A549 (cell line): ENCODE results near the gene FTCD. TPM values are rescaled to one million over a fixed set of nuclear protein-coding genes. Genes with fewer than 3 reads are reported as not detected.

ENCODE experiments used
- ATAC-seq, 2 experiments: fragments of 200-7000 bp in 1 of 2; fragments of >200 bp in 1 of 2; cut with Nextera tagmentation in 1 of 2; cut with Tn5 transposase in 1 of 2; 3 replicates each; pipeline versions ENCODE4 v1.8.0 to v1.9.1; 2018 to 2020; ENCODE audit warnings: mild to moderate bottlenecking in 1 of 2, moderate library complexity in 1 of 2
- CTCF ChIA-PET: fragments of 300-600 bp; sonication (Branson Sonifier 250); formaldehyde crosslinking; extraction: SDS; loops from one replicate; lab custom pipeline; 2021; ENCODE audit warnings: antibody characterized with exemption, inconsistent platforms; lab: Yijun Ruan, JAX
- POLR2A ChIA-PET: fragments of 350-600 bp; formaldehyde crosslinking; extraction: SDS; loops from one replicate; lab custom pipeline; 2021; ENCODE audit warnings: antibody characterized with exemption, inconsistent platforms; lab: Yijun Ruan, JAX
- DNase-seq, 2 experiments: peaks; one replicate each; pipeline versions ENCODE4 v3.0.0 to v3.0.0-alpha.2; 2011 to 2016; ENCODE audit warnings: low read depth in 1 of 2, low spot score in 1 of 2
- FAIRE-seq: peaks from 2 replicates; lab custom pipeline; 2011; peaks lifted over from hg19 to GRCh38; lab: Jason Lieb, UNC
- H3K27ac ChIP-seq, 2 experiments: fragments of >200 bp; sonication (Bioruptor Twin); formaldehyde crosslinking; 3 replicates each; pipeline ENCODE4 v1.5.1; 2016 to 2017
- H3K4me1 ChIP-seq: fragments of >200 bp; sonication (Bioruptor Twin); formaldehyde crosslinking; 3 replicates; pipeline ENCODE4 v1.6.1; 2016
- H3K4me2 ChIP-seq: fragments of >200 bp; sonication (Bioruptor Twin); formaldehyde crosslinking; 3 replicates; pipeline ENCODE4 v1.6.1; 2016
- H3K4me3 ChIP-seq: fragments of >200 bp; sonication (Bioruptor Twin); formaldehyde crosslinking; 3 replicates; pipeline ENCODE4 v1.5.1; 2016
- H3K9me3 ChIP-seq: fragments of >200 bp; sonication (Bioruptor Twin); formaldehyde crosslinking; 3 replicates; pipeline ENCODE4 v1.6.1; 2016
- CHD2 ChIP-seq: fragments of 150-350 bp; IDR thresholded peaks from 2 replicates; pipeline ENCODE4 v1.6.1; 2014; ENCODE audit warnings: low read length; ENCODE audit not compliant: partially characterized antibody
- ELK1 ChIP-seq: fragments of 150-350 bp; IDR thresholded peaks from 2 replicates; pipeline ENCODE4 v1.6.1; 2014; ENCODE audit warnings: low read depth, mild to moderate bottlenecking, low read length
- EP300 ChIP-seq, 2 experiments: fragments of >200 bp; sonication (Bioruptor Twin); formaldehyde crosslinking; IDR thresholded peaks; 2 replicates in 1 of 2; 3 replicates in 1 of 2; pipeline ENCODE4 v1.6.1; 2016 to 2017
- HEYL ChIP-seq: fragments of 250-450 bp; sonication (Bioruptor Pico); IDR thresholded peaks from 2 replicates; pipeline ENCODE4 v1.8.0; 2021; ENCODE audit warnings: mild to moderate bottlenecking, moderate library complexity
- HOXB5 ChIP-seq: fragments of 250-450 bp; sonication (Bioruptor Pico); IDR thresholded peaks from 2 replicates; pipeline ENCODE4 v1.5.0; 2020; ENCODE audit warnings: mild to moderate bottlenecking, moderate library complexity
- JUN ChIP-seq, 2 experiments: fragments of >200 bp; sonication (Bioruptor Twin); formaldehyde crosslinking; IDR thresholded peaks; 2 replicates in 1 of 2; 3 replicates in 1 of 2; pipeline ENCODE4 v1.6.1; 2016 to 2017
- KDM1A ChIP-seq: fragments of 200-600 bp; sonication (generic); IDR thresholded peaks from 2 replicates; pipeline ENCODE4 v1.6.1; 2016; ENCODE audit warnings: low read depth, mild to moderate bottlenecking
- MAFK ChIP-seq: fragments of 450-650 bp; IDR thresholded peaks from 2 replicates; pipeline ENCODE4 v1.6.1; 2014; ENCODE audit not compliant: partially characterized antibody
- MAX ChIP-seq: IDR thresholded peaks from 2 replicates; pipeline ENCODE4 v1.6.1; 2012
- MAZ ChIP-seq: fragments of 150-350 bp; IDR thresholded peaks from 2 replicates; pipeline ENCODE4 v1.6.1; 2014; ENCODE audit warnings: antibody characterized with exemption, low read depth, low read length, borderline replicate concordance
- NPAS2 ChIP-seq: fragments of 250-450 bp; sonication (Bioruptor Pico); IDR thresholded peaks from 2 replicates; pipeline ENCODE4 v1.8.0; 2022; ENCODE audit warnings: mild to moderate bottlenecking, moderate library complexity, borderline replicate concordance
- NR3C1 ChIP-seq: fragments of >200 bp; sonication (Bioruptor Twin); formaldehyde crosslinking; IDR thresholded peaks from 3 replicates; pipeline ENCODE4 v1.6.1; 2017
- RARB ChIP-seq: fragments of 250-450 bp; sonication (Bioruptor Pico); IDR thresholded peaks from 2 replicates; pipeline ENCODE4 v1.8.0; 2021; ENCODE audit warnings: mild to moderate bottlenecking, moderate library complexity
- REST ChIP-seq: fragments of 200-600 bp; sonication (generic); IDR thresholded peaks from 2 replicates; pipeline ENCODE4 v1.6.1; 2016; ENCODE audit warnings: antibody characterized with exemption, mild to moderate bottlenecking, moderate library complexity
- RFX5 ChIP-seq: fragments of 450-650 bp; IDR thresholded peaks from 2 replicates; pipeline ENCODE4 v1.7.1; 2014; ENCODE audit warnings: antibody characterized with exemption, mild to moderate bottlenecking, moderate library complexity
- RNF2 ChIP-seq: fragments of 200-600 bp; sonication (generic); IDR thresholded peaks from 2 replicates; pipeline ENCODE4 v1.6.1; 2016; ENCODE audit warnings: low read depth, mild to moderate bottlenecking, antibody characterized with exemption, moderate library complexity, borderline replicate concordance
- TFCP2L1 ChIP-seq: fragments of 250-450 bp; sonication (Bioruptor Pico); IDR thresholded peaks from 2 replicates; pipeline ENCODE4 v1.5.0; 2021; ENCODE audit warnings: mild to moderate bottlenecking
- TP53 ChIP-seq: fragments of 250-450 bp; sonication (Bioruptor Pico); IDR thresholded peaks from 2 replicates; pipeline ENCODE4 v1.5.0; 2021; ENCODE audit warnings: mild to moderate bottlenecking, moderate library complexity
- USF2 ChIP-seq: fragments of 450-650 bp; IDR thresholded peaks from 2 replicates; pipeline ENCODE4 v1.6.1; 2014; ENCODE audit warnings: antibody characterized with exemption
- ZC3H11A ChIP-seq: fragments of 450-650 bp; IDR thresholded peaks from 2 replicates; pipeline ENCODE4 v1.6.1; 2014; ENCODE audit warnings: antibody characterized with exemption, mild to moderate bottlenecking
- WGBS: methylation state at CpG from one replicate; pipeline ENCODE4 v1.1.6; 2017; ENCODE audit errors: missing lambda C conversion rate; 5-methylcytosine and 5-hydroxymethylcytosine counted together
- polyA plus RNA-seq, 4 experiments: library from polyadenylated mRNA; depleted of rRNA in 3 of 4; stranded (reverse); fragments of >200 nt; fragmentation: RNase III in 1 of 4; extraction: RNeasy Plus Mini Kit Qiagen cat#74134 plus additional on column Dnase treatment in 1 of 4; gene quantifications; 2 replicates in 3 of 4; 3 replicates in 1 of 4; pipeline ENCODE4 v1.2.3, GENCODE V29; 2011 to 2017

FTCD gene
- polyA plus RNA-seq, 2 of the 4 experiments (the other 2 are of a cell fraction) = not detected

GRCh38 chr21:46196733-46197132 is 41.4 kb upstream of the FTCD start:
- POLR2A ChIA-PET = no interaction called here
- 90% methylated on average over 20 of the region's 20 CpGs for WGBS

GRCh38 chr21:46195595-46196195 is 40.3 kb upstream of the FTCD start:
- no peak for FAIRE-seq
- ChIA-PET POLR2A (no interaction called here), CTCF (interaction anchor here (1.5 kb wide), 1 partner anchor 52 kb away, joined by 5 read pairs; no protein-coding TSS in a partner anchor)
- H3K4me2 ChIP-seq = no peak overlapping the region
- H3K9me3 ChIP-seq = no peaks in the 10 kb centered on the region
- H3K4me3 ChIP-seq = no peak overlapping the region
- TF ChIP-seq NR3C1 (no peak), HEYL (CRISPR knock-in tag) (no peak), REST (no peak), NPAS2 (no peak), CHD2 (no peak), KDM1A (no peak), MAX (no peak), RARB (CRISPR knock-in tag) (no peak), MAZ (no peak), EP300 (IDR thresholded peaks at IDR 0.05) (no peak), ZC3H11A (no peak), RFX5 (no peak), TFCP2L1 (no peak), MAFK (no peak), HOXB5 (CRISPR knock-in tag) (no peak), TP53 (no peak), RNF2 (no peak)
- H3K27ac ChIP-seq = no peak overlapping the region
- DNase-seq = no peak
- ATAC-seq = no peak
- no peaks in the 10 kb centered on the region for H3K4me1 ChIP-seq
- WGBS = 89% methylated on average over 19 of the region's 20 CpGs

More at GRCh38 chr21:46196733-46197132, 41.4 kb upstream of the FTCD start:
- Histone ChIP-seq H3K4me1 (no peaks in the 10 kb centered on the region), H3K4me3 (no peak overlapping the region), H3K27ac (no peak overlapping the region), H3K4me2 (no peak overlapping the region), H3K9me3 (no peaks in the 10 kb centered on the region)
- ATAC-seq = no peak
- no peak for DNase-seq
- TF ChIP-seq JUN (IDR thresholded peaks at IDR 0.05) = no peak
- TF ChIP-seq ELK1 = no peak
- TF ChIP-seq USF2 = no peak
- CTCF ChIA-PET = interaction anchor here (2.4 kb wide), 1 partner anchor 43 kb away, joined by 5 read pairs; no protein-coding TSS in a partner anchor
- no peak for FAIRE-seq
